AG04449 (cell line): ENCODE data around the gene ZNF334.

Source experiments
- CTCF ChIA-PET: fragments of 350-600 bp; formaldehyde crosslinking; extraction: SDS; loops from one replicate; lab custom pipeline; 2021; ENCODE audit warnings: antibody characterized with exemption; lab: Yijun Ruan, JAX
- POLR2A ChIA-PET: fragments of 400-600, 350-600 bp; formaldehyde crosslinking; extraction: SDS; loops from one replicate; lab custom pipeline; 2020; ENCODE audit warnings: antibody characterized with exemption, inconsistent platforms; lab: Yijun Ruan, JAX
- DNase-seq: peaks from one replicate; pipeline ENCODE4 v3.0.0-alpha.2; 2010; ENCODE audit warnings: low read depth, low spot score
- H3K4me3 ChIP-seq: 2 replicates; pipeline ENCODE4 v1.5.1; 2011; ENCODE audit warnings: low read depth, mild to moderate bottlenecking, control low read depth, low read length
- TF ChIP-seq, protein P1 (sequence below): IDR thresholded peaks from one replicate; pipeline ENCODE4 v1.5.1; 2011; ENCODE audit warnings: mild to moderate bottlenecking, moderate library complexity, low read length, control low read depth, inconsistent platforms; ENCODE audit not compliant: insufficient read depth; ENCODE audit errors: missing control alignments

Gene ZNF334

DNA sequence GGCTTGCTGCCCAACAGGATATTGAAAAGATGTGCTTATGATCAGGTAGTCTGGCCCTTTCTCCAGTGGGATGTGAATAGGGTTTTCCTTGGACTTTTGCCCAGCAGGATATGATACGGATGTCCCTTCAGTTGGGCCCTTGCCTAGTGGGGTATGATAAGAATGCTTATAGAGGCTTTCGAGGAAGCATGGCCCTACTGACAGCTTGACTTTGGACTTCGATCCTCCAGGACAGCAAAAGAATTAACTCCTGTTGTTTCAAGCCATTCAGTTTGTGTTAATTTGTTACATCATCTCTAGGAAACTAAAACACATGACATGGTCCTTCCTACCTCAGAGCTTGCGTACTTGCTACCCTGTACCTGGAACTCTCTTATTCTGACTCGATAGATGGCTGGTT is 9.7 kb upstream of the ZNF334 start:
- TF ChIP-seq, protein P1, sequence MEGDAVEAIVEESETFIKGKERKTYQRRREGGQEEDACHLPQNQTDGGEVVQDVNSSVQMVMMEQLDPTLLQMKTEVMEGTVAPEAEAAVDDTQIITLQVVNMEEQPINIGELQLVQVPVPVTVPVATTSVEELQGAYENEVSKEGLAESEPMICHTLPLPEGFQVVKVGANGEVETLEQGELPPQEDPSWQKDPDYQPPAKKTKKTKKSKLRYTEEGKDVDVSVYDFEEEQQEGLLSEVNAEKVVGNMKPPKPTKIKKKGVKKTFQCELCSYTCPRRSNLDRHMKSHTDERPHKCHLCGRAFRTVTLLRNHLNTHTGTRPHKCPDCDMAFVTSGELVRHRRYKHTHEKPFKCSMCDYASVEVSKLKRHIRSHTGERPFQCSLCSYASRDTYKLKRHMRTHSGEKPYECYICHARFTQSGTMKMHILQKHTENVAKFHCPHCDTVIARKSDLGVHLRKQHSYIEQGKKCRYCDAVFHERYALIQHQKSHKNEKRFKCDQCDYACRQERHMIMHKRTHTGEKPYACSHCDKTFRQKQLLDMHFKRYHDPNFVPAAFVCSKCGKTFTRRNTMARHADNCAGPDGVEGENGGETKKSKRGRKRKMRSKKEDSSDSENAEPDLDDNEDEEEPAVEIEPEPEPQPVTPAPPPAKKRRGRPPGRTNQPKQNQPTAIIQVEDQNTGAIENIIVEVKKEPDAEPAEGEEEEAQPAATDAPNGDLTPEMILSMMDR = no peak
- POLR2A ChIA-PET = no interaction called here
- CTCF ChIA-PET = interaction anchor here (1.3 to 8.1 kb wide), 2 partner anchors 10 to 158 kb away, joined by 3 to 61 read pairs; partner anchors contain the start of gene ZNF334

DNA sequence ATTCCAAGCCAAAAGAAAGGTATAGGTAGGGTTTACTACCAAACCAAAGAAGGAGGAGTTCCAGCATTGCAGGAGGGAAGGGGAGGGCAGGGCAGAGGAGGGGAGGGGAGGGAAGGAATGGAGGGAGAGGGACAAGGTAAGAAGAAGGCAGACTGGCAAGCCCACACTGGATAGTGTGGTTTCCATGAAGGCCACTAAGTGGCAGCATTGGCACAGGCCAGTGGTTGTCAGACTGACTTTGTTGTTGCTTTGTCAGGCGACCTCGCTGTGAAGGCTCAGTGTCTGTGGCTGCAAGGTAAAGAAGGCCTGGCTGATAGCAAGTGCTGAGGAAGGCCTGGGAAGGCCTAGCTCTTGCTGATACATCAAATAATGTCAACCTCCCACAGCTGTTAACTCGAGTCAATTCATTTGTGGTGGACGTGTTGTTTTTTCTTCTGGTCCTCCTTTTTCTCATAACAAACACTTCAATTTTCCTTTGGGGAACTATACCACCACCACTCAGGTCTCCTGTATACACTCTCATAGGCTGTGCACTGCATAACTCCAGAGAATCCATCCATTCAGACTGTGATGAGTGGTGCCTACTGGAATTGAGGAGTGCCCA is 7.7 kb upstream of the ZNF334 start:
- POLR2A ChIA-PET = no interaction called here
- no peak overlapping the region for H3K4me3 ChIP-seq
- TF ChIP-seq, protein P1 = peak; percentile 68
- CTCF ChIA-PET = interaction anchor here (1.7 to 8.1 kb wide), 2 partner anchors 160 to 181 kb away, joined by 4 to 61 read pairs; no protein-coding TSS in a partner anchor
- DNase-seq = no peak

More for the DNA sequence above, 9.7 kb upstream of the ZNF334 start:
- no peak for DNase-seq
- no peak overlapping the region for H3K4me3 ChIP-seq

DNA sequence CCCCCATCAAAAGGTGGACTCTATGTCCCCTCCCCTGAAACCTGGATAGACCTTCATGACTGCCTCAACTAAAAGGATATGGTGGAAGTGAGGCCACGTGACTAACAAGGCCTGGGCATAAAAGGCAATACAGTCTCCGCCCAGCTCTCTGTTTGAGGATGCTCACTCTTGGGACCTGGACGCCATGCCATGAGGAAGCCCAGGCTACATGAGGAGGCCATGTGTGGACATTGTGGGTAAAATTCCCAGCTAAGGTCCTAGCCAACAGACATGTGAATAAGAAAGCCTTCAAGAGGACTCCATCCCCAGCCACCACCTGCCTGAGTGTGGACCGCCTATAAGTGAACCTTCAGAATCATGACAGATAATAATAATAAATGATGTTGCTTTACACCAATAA is 7.2 kb upstream of the ZNF334 start:
- no peak overlapping the region for H3K4me3 ChIP-seq
- TF ChIP-seq, protein P1 = no peak
- ChIA-PET POLR2A (no interaction called here), CTCF (interaction anchor here (1.2 to 8.1 kb wide), 3 partner anchors 161 to 181 kb away, joined by 3 to 61 read pairs (median 4); no protein-coding TSS in a partner anchor)
- DNase-seq = no peak

DNA sequence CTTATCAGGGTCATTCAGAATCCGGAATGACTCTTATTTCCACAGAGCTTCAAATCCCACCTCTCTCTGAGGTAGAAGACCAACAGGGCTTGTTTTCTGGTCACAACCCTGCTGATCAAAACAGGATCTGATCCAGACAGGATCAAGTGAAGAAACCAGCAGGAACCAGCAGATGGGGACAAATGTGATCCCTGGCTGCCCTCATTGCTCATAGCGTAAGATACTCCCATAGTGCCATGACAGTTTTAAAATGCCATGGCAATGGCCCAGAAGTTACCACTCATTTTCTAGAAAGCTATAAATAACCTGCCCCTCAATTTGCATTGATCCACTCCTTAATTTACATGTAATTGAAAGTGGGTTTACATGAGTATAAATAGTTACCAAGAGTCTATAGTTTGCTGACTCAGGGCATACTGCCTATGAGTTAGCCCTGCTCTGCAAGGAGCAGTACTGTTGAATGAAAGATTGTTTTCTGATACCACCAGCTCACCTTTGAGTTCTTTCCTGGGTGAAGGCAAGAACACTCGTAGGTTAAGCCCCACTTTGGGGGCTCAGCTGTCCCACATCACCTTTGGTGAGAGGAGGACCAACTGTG is 6.2 kb upstream of the ZNF334 start:
- ChIA-PET CTCF (interaction anchor here (0.7 to 8.1 kb wide), 5 partner anchors 77 to 182 kb away, joined by 3 to 61 read pairs (median 3); no protein-coding TSS in a partner anchor), POLR2A (no interaction called here)
- H3K4me3 ChIP-seq = no peak overlapping the region
- TF ChIP-seq, protein P1 = no peak
- no peak for DNase-seq

DNA sequence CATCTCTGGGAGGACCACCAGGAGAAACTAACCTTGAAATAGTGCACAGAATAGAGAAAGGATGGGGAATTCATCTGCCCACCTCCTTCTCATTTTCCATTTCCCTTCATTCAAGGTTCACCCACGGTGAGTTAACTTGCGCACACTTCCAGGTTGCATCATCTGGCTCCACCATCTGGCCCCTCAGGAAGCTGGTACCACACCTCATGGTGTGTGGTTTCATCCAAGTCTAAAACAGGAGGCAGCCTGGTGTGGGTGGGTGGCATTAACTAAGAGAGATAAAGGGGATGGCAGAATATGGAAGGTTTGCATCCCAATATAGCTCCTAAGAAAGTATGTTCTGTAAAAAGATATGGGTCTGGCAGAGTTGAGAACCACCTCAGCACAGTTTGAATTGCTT is 3.8 kb downstream of the ZNF334 start:
- CTCF ChIA-PET = no interaction called here
- H3K4me3 ChIP-seq = no peak overlapping the region
- DNase-seq = no peak
- TF ChIP-seq, protein P1 = no peak
- POLR2A ChIA-PET = no interaction called here

DNA sequence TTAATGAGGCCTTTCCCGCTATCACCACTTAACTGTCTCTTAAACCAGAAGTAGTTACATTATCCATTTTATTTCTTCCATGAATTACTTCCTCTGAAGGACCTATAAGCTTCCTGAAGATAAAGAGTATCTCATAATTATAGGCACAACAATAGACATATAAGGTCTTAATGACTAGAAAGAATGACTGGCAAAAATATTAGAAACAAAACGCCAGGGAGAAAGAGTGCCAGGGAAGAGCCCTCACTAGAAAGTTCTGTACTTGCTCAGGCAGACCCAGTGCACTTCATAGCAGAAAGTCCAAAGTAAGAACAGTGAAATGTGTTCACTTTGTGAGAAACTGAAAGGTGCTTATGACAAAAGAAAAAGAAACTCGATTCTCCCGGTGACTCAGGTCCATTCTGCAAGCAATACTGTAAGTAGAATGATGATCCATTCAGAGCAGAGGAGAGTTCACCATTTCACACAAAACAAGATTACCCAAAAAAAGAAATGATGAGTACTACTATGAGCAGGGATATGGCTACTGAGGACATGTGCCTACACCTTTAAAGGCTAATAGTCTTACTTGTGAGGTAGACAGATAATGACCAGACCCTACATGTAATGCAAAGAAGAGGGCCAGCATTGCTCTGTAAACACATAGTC is 5.5 kb downstream of the ZNF334 start:
- ChIA-PET POLR2A (no interaction called here), CTCF (interaction anchor here (0.8 kb wide), 1 partner anchor 9 kb away, joined by 3 read pairs; no protein-coding TSS in a partner anchor)
- H3K4me3 ChIP-seq = no peak overlapping the region
- DNase-seq = no peak
- TF ChIP-seq, protein P1 = no peak
